ENCODE measurements around the gene ENO4.

The ENO4 gene

DNA sequence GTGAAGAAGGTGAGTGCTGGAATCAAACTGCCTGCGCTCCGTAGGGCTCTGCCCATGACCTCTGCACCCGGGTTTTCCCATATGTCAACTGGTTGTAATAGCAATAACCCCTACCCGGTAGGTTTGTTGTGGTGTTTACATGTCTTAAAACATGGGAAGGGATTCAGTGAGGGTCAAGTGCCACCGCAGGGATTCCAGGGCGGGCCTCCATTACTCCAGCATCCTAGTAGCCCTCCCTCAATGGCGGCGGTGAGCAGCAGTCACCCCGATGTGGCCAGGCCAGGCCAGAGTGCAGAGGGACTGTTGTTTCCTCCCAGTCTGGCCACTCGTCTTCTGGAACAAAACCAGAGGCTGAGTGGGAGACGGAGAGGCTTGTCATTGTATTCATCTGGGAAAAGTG is 37.6 kb upstream of the ENO4 start:
- Histone ChIP-seq H3K36me3 (ENCODE audit: insufficient read depth, low read length) (no peaks in the 10 kb centered on the region), H3K79me2 (ENCODE audit: control insufficient read depth, insufficient read depth, low read length, unreplicated experiment) (no peaks in the 10 kb centered on the region), H3K27ac (ENCODE audit: low read depth, low read length) (no peak overlapping the region), H2AFZ (ENCODE audit: low read length, unreplicated experiment) (no peak overlapping the region), H3K4me3 (ENCODE audit: low read depth, low read length) (no peak overlapping the region), H3K27me3 (ENCODE audit: insufficient read depth, low read length) (peaks cover 20% of the 10 kb centered on the region), H3K4me1 (ENCODE audit: control insufficient read depth, insufficient read depth, low read length, unreplicated experiment) (peaks cover 4% of the 10 kb centered on the region)

DNA sequence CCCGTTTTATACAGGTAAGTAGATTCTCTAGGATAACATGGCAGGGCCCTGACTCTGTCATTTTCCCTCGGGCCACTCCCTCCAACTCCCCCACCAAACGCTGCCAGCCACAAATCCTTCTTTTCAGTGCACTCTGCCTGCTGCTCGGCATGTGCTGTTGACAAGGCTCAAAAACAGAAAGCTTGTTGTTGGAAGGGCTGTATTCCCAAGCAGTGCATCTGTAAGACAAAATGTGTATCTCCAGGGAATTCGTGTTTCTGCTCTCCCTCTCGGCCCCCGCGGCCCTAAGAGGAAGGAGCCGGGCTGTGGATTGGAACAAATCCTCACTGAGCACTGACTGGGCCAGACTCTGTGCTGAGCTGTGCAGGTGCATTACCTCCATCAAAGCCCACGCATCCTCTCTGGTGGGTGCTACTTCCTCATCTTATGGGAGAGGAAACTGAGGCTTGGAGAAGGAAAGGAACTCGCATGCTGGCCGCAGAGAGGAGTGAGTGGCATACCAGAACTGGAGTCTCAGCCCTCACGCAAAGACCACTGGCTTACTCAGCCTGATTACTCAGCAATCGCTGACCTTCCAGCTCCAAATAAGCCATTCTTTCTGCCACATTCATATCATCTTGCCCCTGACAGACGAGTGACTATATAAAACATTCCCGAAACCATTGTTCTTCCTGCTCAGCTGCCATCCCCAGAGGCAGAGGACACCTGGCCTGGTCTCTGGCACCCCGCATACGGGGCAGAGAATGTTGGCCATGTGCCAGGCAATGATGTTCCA is 33.5 kb upstream of the ENO4 start:
- Histone ChIP-seq H3K27me3 (ENCODE audit: insufficient read depth, low read length) (peaks cover 36% of the 10 kb centered on the region), H2AFZ (ENCODE audit: low read length, unreplicated experiment) (no peak overlapping the region), H3K79me2 (ENCODE audit: control insufficient read depth, insufficient read depth, low read length, unreplicated experiment) (no peaks in the 10 kb centered on the region)

DNA sequence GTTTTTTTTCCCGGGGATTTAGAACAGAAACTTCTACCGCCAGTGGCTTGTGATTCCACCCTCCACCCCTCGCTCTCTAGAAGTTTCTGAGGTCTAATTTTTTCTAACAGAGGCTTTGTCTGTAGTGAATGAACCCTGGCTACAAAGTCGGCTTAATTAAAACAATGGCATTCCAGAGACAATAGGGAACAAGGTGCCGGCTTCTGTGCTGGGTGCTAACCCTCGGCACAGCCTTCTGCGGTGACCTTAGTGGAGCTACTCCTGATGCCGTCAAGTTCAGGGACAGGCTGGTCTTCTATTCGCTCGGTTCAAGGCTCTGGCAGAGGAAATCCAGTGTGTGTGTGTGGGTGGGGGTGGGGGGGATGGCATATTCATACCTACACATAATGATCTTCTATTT is 32.1 kb upstream of the ENO4 start:
- Histone ChIP-seq H2AFZ (ENCODE audit: low read length, unreplicated experiment) (no peak overlapping the region), H3K27ac (ENCODE audit: low read depth, low read length) (no peak overlapping the region), H3K4me1 (ENCODE audit: control insufficient read depth, insufficient read depth, low read length, unreplicated experiment) (peaks cover 4% of the 10 kb centered on the region), H3K79me2 (ENCODE audit: control insufficient read depth, insufficient read depth, low read length, unreplicated experiment) (no peaks in the 10 kb centered on the region), H3K36me3 (ENCODE audit: insufficient read depth, low read length) (no peaks in the 10 kb centered on the region), H3K27me3 (ENCODE audit: insufficient read depth, low read length) (peaks cover 33% of the 10 kb centered on the region), H3K4me3 (ENCODE audit: low read depth, low read length) (no peak overlapping the region)

More for the DNA sequence above, 33.5 kb upstream of the ENO4 start:
- Histone ChIP-seq H3K36me3 (ENCODE audit: insufficient read depth, low read length) (no peaks in the 10 kb centered on the region), H3K4me3 (ENCODE audit: low read depth, low read length) (no peak overlapping the region), H3K4me1 (ENCODE audit: control insufficient read depth, insufficient read depth, low read length, unreplicated experiment) (peaks cover 4% of the 10 kb centered on the region), H3K27ac (ENCODE audit: low read depth, low read length) (no peak overlapping the region)

DNA sequence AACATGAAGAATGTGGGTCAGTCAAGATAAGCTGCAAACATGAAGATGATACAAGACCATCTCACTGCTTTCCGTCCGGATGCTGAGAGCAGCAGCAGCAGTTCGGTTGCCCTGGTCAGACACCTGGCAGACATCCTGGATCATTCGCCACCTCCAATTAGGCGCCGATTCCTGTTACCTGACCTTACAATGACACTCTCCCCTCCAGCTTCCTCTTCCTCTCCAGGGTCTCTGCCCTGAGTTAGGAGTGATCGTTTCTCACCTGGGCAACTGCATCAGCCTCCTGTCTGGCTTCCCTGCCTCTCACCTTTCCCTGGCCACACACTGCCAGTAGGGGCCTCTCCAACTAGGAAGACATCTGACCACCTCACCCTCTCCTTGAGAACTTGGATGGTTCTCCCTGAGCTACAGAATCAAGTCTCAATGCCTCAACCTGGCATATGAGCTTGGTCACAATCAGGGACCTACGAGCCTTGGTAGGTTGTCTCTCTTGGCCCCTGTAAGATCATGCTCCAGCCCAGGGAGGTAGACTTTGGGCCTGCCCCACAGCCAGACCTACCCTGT is 31.4 kb upstream of the ENO4 start:
- Histone ChIP-seq H2AFZ (ENCODE audit: low read length, unreplicated experiment) (no peak overlapping the region), H3K27me3 (ENCODE audit: insufficient read depth, low read length) (peaks cover 33% of the 10 kb centered on the region), H3K36me3 (ENCODE audit: insufficient read depth, low read length) (no peaks in the 10 kb centered on the region), H3K4me3 (ENCODE audit: low read depth, low read length) (no peak overlapping the region), H3K27ac (ENCODE audit: low read depth, low read length) (no peak overlapping the region), H3K79me2 (ENCODE audit: control insufficient read depth, insufficient read depth, low read length, unreplicated experiment) (no peaks in the 10 kb centered on the region), H3K4me1 (ENCODE audit: control insufficient read depth, insufficient read depth, low read length, unreplicated experiment) (peaks cover 4% of the 10 kb centered on the region)

DNA sequence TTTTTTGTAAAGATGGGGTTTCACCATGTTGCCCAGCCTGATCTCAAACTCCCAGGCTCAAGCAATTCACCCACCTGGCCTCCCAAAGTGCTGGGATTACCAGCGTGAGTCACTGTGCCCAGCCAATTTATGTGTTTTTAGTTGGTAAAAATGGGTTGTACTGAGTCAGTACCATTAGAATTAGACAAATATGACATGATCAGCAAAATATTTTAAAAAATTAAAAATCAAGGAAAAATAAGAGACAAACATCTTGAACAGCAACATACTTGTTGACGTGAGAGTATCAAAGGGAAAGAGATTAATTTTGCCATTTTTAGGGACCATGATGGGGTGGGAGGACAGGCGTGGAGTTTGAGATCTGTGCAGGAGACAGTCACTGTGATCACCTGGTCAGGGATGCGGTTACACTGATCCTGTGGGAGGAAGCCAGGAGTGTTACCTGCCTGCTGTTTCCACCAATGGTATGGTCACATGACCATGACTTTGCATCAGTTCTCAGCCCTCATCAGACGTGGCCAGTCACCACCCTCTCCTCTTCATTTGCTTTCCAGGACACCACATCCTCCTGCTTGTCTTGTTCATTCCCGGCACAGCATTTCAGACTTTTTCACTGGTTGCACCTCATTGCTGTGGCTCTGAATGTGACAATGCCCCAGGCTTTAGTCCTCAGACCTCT is 29.2 kb upstream of the ENO4 start:
- Histone ChIP-seq H3K79me2 (ENCODE audit: control insufficient read depth, insufficient read depth, low read length, unreplicated experiment) (no peaks in the 10 kb centered on the region), H3K27ac (ENCODE audit: low read depth, low read length) (no peak overlapping the region), H3K4me1 (ENCODE audit: control insufficient read depth, insufficient read depth, low read length, unreplicated experiment) (peaks cover 4% of the 10 kb centered on the region), H2AFZ (ENCODE audit: low read length, unreplicated experiment) (no peak overlapping the region), H3K36me3 (ENCODE audit: insufficient read depth, low read length) (no peaks in the 10 kb centered on the region), H3K27me3 (ENCODE audit: insufficient read depth, low read length) (peaks cover 25% of the 10 kb centered on the region), H3K4me3 (ENCODE audit: low read depth, low read length) (no peak overlapping the region)

DNA sequence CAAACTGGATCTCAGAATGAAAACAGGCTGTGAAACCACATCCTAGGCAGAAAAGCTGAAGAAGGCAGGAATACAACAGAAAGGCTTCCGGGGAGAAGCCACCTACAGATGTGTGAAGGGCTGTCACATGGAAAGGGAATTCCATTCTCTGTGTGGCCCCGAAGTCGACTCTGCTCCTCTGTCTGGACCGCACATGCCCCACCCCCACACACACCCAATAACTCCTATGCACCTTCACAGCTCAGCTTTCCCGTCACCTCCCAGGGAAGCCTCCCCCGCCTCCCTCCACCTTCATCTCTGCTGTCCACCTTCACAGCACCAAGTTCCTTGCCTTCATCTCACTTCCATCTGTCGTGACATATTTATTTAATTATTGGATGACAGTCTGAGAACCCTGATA is 23.4 kb upstream of the ENO4 start:
- Histone ChIP-seq H3K27me3 (ENCODE audit: insufficient read depth, low read length) (no peaks in the 10 kb centered on the region), H3K36me3 (ENCODE audit: insufficient read depth, low read length) (no peaks in the 10 kb centered on the region), H2AFZ (ENCODE audit: low read length, unreplicated experiment) (no peak overlapping the region), H3K4me1 (ENCODE audit: control insufficient read depth, insufficient read depth, low read length, unreplicated experiment) (peaks cover 5% of the 10 kb centered on the region), H3K4me3 (ENCODE audit: low read depth, low read length) (no peak overlapping the region), H3K27ac (ENCODE audit: low read depth, low read length) (no peak overlapping the region), H3K79me2 (ENCODE audit: control insufficient read depth, insufficient read depth, low read length, unreplicated experiment) (no peaks in the 10 kb centered on the region)

DNA sequence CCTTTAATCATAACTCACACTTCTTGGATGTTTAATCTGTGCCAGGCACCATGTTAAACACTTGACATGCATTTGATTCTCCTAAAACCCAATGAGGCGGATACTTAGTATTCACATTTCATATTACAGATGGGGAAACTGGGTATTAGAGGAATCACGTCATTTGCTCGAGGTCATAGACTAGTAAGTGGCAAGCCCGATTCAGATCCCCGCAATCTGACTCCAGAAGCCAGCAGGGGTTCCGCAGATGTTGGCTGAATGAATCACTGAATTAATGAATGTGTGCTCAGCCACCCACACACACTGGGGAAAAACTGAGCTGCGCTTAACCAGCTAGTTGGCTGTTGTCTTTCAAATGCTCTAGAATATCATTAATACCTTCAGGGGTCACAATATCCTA is 22.5 kb upstream of the ENO4 start:
- Histone ChIP-seq H3K4me1 (ENCODE audit: control insufficient read depth, insufficient read depth, low read length, unreplicated experiment) (peaks cover 5% of the 10 kb centered on the region), H3K4me3 (ENCODE audit: low read depth, low read length) (no peak overlapping the region), H3K79me2 (ENCODE audit: control insufficient read depth, insufficient read depth, low read length, unreplicated experiment) (no peaks in the 10 kb centered on the region), H2AFZ (ENCODE audit: low read length, unreplicated experiment) (no peak overlapping the region), H3K36me3 (ENCODE audit: insufficient read depth, low read length) (no peaks in the 10 kb centered on the region), H3K27me3 (ENCODE audit: insufficient read depth, low read length) (no peaks in the 10 kb centered on the region), H3K27ac (ENCODE audit: low read depth, low read length) (no peak overlapping the region)

DNA sequence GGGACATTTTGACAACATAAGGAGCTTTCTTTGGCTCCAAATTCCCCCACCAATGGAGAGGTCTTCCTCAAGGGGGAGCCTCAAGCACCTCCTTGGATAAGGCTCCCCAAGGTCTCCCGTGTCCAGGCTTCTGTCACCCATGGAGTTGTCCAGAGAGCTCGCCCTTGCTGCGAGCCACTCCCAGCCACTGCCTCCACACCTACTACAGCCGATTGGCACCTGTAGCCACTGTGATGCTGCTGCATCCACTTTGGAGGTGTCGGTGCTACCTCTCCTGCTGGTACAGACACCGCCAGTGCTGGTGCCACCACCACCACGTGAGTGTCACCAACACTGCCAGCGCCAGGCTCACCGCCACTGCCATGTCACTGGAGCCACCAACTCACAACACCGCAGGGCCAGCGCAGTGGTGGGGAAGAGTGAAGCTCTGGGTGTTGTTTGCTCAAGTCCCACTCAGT is 22.1 kb upstream of the ENO4 start:
- Histone ChIP-seq H3K79me2 (ENCODE audit: control insufficient read depth, insufficient read depth, low read length, unreplicated experiment) (no peaks in the 10 kb centered on the region), H3K36me3 (ENCODE audit: insufficient read depth, low read length) (no peaks in the 10 kb centered on the region), H2AFZ (ENCODE audit: low read length, unreplicated experiment) (no peak overlapping the region), H3K27ac (ENCODE audit: low read depth, low read length) (no peak overlapping the region), H3K27me3 (ENCODE audit: insufficient read depth, low read length) (no peaks in the 10 kb centered on the region), H3K4me3 (ENCODE audit: low read depth, low read length) (no peak overlapping the region), H3K4me1 (ENCODE audit: control insufficient read depth, insufficient read depth, low read length, unreplicated experiment) (peaks cover 5% of the 10 kb centered on the region)

DNA sequence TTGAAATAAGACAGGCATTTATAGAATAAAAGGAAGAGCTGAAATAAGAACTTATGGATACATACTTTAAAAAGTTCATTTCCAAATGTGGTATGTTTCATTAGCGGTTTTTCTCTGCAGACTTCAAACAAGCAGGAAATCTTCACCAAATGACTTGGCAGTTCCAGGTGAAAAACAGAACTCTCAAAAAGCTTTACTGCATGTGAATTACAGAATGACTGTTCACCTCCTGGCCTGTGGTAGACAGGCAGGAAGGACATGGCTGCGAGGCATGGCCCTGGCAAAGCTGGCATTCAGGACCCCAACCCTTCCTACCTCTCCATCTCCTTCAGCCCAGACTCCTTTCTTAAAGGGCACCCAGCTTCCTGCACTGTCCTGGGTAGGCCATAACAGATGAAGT is 21.2 kb upstream of the ENO4 start:
- Histone ChIP-seq H3K4me1 (ENCODE audit: control insufficient read depth, insufficient read depth, low read length, unreplicated experiment) (peaks cover 5% of the 10 kb centered on the region), H3K36me3 (ENCODE audit: insufficient read depth, low read length) (no peaks in the 10 kb centered on the region), H3K27me3 (ENCODE audit: insufficient read depth, low read length) (no peaks in the 10 kb centered on the region), H2AFZ (ENCODE audit: low read length, unreplicated experiment) (no peak overlapping the region), H3K4me3 (ENCODE audit: low read depth, low read length) (no peak overlapping the region), H3K79me2 (ENCODE audit: control insufficient read depth, insufficient read depth, low read length, unreplicated experiment) (no peaks in the 10 kb centered on the region), H3K27ac (ENCODE audit: low read depth, low read length) (no peak overlapping the region)

DNA sequence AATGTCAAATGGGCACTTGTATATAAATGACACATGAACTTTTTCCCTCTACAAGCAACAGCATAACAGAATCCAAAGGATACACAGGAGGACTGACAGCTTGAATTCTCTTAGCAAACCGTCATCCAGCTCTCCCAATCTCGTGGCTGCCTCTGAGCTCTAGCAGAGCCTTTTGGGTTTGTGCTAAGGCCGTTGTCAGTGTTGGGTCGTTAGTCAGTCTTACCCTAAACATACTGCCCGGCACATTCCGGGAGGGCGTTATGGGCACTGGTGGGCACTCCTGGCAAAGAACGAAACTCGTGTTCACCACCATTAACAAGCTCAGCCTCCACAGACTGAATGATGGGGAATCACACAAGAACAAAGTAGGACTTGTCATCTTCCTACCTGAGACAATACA is 19.6 kb upstream of the ENO4 start:
- no peak overlapping the region for H2AFZ ChIP-seq (ENCODE audit: low read length, unreplicated experiment)
- H3K79me2 ChIP-seq (ENCODE audit: control insufficient read depth, insufficient read depth, low read length, unreplicated experiment) = no peaks in the 10 kb centered on the region
- H3K27me3 ChIP-seq (ENCODE audit: insufficient read depth, low read length) = no peaks in the 10 kb centered on the region
- H3K36me3 ChIP-seq (ENCODE audit: insufficient read depth, low read length) = no peaks in the 10 kb centered on the region
- H3K4me1 ChIP-seq (ENCODE audit: control insufficient read depth, insufficient read depth, low read length, unreplicated experiment) = peaks cover 5% of the 10 kb centered on the region
- no peak overlapping the region for H3K27ac ChIP-seq (ENCODE audit: low read depth, low read length)
- no peak overlapping the region for H3K4me3 ChIP-seq (ENCODE audit: low read depth, low read length)

DNA sequence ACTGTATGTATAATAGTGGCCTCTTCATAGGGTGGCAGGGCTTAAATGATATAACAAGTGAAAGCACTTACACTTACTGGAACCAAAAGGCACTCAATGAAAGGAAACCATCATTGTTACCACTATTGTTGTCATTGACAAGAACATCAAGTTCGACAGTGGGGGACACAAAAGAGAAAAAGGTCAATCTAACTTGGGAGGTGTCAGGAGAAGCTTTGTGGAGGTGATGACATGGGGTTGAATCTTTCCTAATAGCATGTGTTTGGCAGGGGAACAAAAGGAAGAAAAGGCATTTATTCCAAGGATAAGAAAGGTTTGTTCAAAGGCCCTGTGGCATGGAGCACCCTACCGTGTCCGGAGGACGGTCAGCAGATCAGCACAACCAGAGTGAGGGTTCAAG is 18.2 kb upstream of the ENO4 start:
- Histone ChIP-seq H3K4me3 (ENCODE audit: low read depth, low read length) (no peak overlapping the region), H2AFZ (ENCODE audit: low read length, unreplicated experiment) (no peak overlapping the region), H3K79me2 (ENCODE audit: control insufficient read depth, insufficient read depth, low read length, unreplicated experiment) (no peaks in the 10 kb centered on the region), H3K27ac (ENCODE audit: low read depth, low read length) (no peak overlapping the region), H3K27me3 (ENCODE audit: insufficient read depth, low read length) (no peaks in the 10 kb centered on the region), H3K4me1 (ENCODE audit: control insufficient read depth, insufficient read depth, low read length, unreplicated experiment) (peaks cover 5% of the 10 kb centered on the region), H3K36me3 (ENCODE audit: insufficient read depth, low read length) (no peaks in the 10 kb centered on the region)

Data from ACC112 (cell line).